PFSK-1 (cell line): ENCODE data around the gene RUNDC3A.

Experiments used
- FOXP2 ChIP-seq: optimal IDR thresholded peaks from 2 replicates; pipeline ENCODE3; 2011; ENCODE audit warnings: borderline replicate concordance, control low read depth, inconsistent platforms; ENCODE audit not compliant: insufficient read depth; ENCODE audit errors: extremely low read length, extremely low read depth
- POLR2AphosphoS5 ChIP-seq: IDR thresholded peaks from 2 replicates; pipeline ENCODE4 v1.6.1; 2012; ENCODE audit warnings: low read depth, mild to moderate bottlenecking, control low read depth, low read length, moderate library complexity
- REST ChIP-seq, 2 experiments: IDR thresholded peaks; 2 replicates each; pipeline versions ENCODE4 v1.6.1 to v1.8.0; 2011 to 2012; ENCODE audit warnings: low read depth in 2 of 2, low read length in 2 of 2, control low read depth in 1 of 2, inconsistent platforms in 1 of 2, mild to moderate bottlenecking in 1 of 2, moderate library complexity in 1 of 2; ENCODE audit not compliant: insufficient read depth in 1 of 2
- SIN3A ChIP-seq: IDR thresholded peaks from 2 replicates; pipeline ENCODE4 v1.6.1; 2012; ENCODE audit warnings: mild to moderate bottlenecking, low read length, moderate library complexity, borderline replicate concordance; ENCODE audit not compliant: insufficient read depth
- TAF1 ChIP-seq: IDR thresholded peaks from 2 replicates; pipeline ENCODE4 v1.6.1; 2012; ENCODE audit warnings: low read length, control low read depth, borderline replicate concordance; ENCODE audit not compliant: insufficient read depth

Gene RUNDC3A

DNA sequence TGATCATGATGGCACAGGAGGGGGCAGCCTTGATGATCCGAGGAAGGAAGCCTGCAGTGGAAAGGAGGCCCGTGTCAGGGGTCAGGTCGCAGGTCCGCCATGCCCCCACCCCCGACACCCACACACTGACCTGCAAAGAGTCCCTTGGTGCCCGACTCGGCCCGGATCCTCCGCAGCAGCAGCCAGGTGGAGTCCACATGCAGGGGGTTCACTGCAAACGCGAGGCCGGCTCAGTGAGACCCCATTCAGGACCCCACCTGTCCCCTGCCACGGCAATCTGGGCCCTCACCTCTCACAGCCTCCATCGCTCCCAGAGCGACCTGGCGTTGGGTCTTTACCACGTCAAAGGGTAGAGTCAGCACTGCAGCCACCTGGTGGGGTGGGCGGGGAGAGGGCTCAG is 11.7 kb downstream of the RUNDC3A start:
- TF ChIP-seq TAF1 (no peak), SIN3A (no peak), POLR2AphosphoS5 (no peak; the same call in 1 of the 2 replicates), REST (IDR thresholded peaks at IDR 0.05; ENCODE audit: insufficient read depth in 1 of 2, low read depth in 2 of 2, low read length in 2 of 2) (no peak)

- TF ChIP-seq TAF1, result no peak
- TF ChIP-seq SIN3A, result no peak
- TF ChIP-seq REST (IDR thresholded peaks at IDR 0.05; ENCODE audit: insufficient read depth in 1 of 2, low read depth in 2 of 2, low read length in 2 of 2), result no peak
Measured at GRCh38 chr17:44321246-44322120, 13.1 kb downstream of the RUNDC3A start.

GRCh38 chr17:44322236-44322895 is 14.0 kb downstream of the RUNDC3A start:
- no peak for TF ChIP-seq TAF1
- TF ChIP-seq POLR2AphosphoS5, result no peak
- TF ChIP-seq REST (IDR thresholded peaks at IDR 0.05; ENCODE audit: insufficient read depth in 1 of 2, low read depth in 2 of 2, low read length in 2 of 2), result no peak
- TF ChIP-seq FOXP2, result no peak
- no peak for TF ChIP-seq SIN3A

GRCh38 chr17:44323359-44324091 is 15.1 kb downstream of the RUNDC3A start:
- TF ChIP-seq FOXP2 (no peak), POLR2AphosphoS5 (no peak), SIN3A (no peak), REST (IDR thresholded peaks at IDR 0.05; ENCODE audit: insufficient read depth in 1 of 2, low read depth in 2 of 2, low read length in 2 of 2) (no peak), TAF1 (no peak)
